Measurements from ENCODE around the gene PLEKHG5.

The PLEKHG5 gene

DNA sequence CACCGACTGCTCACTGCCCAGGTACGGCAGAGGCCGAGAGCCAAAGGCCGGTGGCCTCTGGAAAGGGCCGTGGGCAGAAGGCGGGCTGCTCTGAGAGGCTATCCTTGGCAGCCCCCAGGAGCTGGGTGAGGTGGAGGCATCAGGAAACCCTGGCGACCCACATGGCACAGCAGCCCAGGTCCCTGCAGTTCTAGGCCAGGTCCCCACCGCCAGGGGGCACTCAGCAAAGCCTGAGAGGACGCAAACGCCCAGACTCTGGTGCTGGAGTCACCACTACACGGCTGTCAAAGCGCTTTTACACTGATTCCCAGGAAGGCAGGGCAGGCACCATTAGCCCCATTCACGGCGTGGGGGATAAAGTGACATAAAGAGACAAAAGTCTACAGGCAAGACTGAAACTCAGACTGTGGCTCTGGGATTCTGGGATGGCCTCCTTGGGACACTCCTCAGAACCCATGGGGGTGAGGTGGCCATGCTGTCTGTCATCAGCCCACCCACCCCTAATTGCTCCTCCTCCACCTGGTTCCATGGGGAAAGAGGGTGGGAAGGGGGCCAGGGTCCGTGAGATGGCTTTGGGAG, 4.9 kb downstream of the PLEKHG5 start:
- Histone ChIP-seq H3K4me2 (ENCODE audit: low read depth, low read length, poor library complexity, severe bottlenecking) (no peak overlapping the region), H4K20me1 (ENCODE audit: low read depth, low read length) (no peaks in the 10 kb centered on the region), H3K79me2 (ENCODE audit: insufficient read depth, low read length) (no peaks in the 10 kb centered on the region), H2AFZ (ENCODE audit: low read depth, low read length, severe bottlenecking) (no peak overlapping the region), H3K27ac (ENCODE audit: low read depth, low read length) (no peak overlapping the region), H3K4me3 (ENCODE audit: insufficient read depth, low read length, poor library complexity, severe bottlenecking) (no peak overlapping the region), H3K9me2 (replicated peaks; ENCODE audit: insufficient read depth, low read length) (no peaks in the 10 kb centered on the region), H3K36me3 (ENCODE audit: low read length) (no peaks in the 10 kb centered on the region), H3F3A (ENCODE audit: insufficient read depth) (no peaks in the 10 kb centered on the region), H3K9ac (ENCODE audit: low read length) (no peak overlapping the region), H3K27me3 (ENCODE audit: low read length) (no peaks in the 10 kb centered on the region), H3K9me3 (ENCODE audit: insufficient read depth, low read length) (no peaks in the 10 kb centered on the region)
- no peak for TF ChIP-seq EZH2phosphoT487 (conservative IDR thresholded peaks at IDR 0.05; ENCODE audit: low read length)
- TF ChIP-seq, protein P1, sequence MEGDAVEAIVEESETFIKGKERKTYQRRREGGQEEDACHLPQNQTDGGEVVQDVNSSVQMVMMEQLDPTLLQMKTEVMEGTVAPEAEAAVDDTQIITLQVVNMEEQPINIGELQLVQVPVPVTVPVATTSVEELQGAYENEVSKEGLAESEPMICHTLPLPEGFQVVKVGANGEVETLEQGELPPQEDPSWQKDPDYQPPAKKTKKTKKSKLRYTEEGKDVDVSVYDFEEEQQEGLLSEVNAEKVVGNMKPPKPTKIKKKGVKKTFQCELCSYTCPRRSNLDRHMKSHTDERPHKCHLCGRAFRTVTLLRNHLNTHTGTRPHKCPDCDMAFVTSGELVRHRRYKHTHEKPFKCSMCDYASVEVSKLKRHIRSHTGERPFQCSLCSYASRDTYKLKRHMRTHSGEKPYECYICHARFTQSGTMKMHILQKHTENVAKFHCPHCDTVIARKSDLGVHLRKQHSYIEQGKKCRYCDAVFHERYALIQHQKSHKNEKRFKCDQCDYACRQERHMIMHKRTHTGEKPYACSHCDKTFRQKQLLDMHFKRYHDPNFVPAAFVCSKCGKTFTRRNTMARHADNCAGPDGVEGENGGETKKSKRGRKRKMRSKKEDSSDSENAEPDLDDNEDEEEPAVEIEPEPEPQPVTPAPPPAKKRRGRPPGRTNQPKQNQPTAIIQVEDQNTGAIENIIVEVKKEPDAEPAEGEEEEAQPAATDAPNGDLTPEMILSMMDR (IDR thresholded peaks at IDR 0.05; ENCODE audit: insufficient read depth, low read length, poor library complexity, severe bottlenecking) = peak; percentile 85

DNA sequence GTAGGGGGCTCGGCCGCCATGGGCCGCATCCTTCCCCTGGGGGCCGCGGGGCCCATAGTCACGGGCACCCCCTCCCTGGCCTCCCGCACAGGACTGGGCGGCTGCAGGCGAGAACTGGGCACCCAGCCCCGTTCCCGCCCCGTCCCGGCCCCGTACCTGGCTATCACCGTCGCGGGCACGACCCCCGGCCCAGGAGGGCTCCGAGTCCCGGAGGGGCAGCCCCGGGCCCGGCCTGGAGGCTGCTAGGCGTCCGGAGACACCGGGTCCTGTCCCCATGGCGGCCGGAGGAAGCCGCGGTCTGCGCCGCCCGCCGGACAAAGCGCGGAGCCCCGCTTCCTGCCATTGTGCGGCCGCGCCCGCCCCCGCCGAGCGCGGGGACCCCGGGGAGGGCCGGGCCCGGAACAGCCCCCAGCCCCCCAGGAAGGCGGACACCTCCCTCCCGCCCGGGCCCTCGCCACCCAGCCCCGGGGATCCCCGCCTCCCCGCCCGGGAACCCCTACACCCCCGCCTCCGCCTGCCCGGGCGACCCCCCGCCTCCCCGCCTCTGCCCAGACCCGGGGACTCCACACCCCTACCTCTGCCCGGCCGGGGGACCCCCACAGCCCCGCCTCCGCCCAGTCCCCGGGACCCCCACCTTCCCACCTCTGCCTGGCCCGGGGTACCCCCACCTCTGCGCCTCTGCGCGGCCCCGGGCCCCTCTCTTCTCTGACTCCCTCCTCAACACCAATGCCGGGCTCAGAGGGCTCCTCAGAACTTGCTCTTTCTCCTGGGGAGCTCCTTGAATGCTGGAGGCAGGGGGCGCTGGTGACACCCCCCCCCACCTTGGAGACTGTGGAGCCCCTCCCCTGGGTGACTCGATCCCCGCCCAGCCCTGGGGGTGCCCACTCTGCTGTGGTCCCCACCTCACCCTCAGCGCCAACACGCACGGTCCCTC, 6.0 kb downstream of the PLEKHG5 start:
- H3K27me3 ChIP-seq (ENCODE audit: low read length) = no peaks in the 10 kb centered on the region
- H4K20me1 ChIP-seq (ENCODE audit: low read depth, low read length) = no peaks in the 10 kb centered on the region
- H3F3A ChIP-seq (ENCODE audit: insufficient read depth) = no peaks in the 10 kb centered on the region
- H3K9me3 ChIP-seq (ENCODE audit: insufficient read depth, low read length) = no peaks in the 10 kb centered on the region
- H3K4me3 ChIP-seq (ENCODE audit: insufficient read depth, low read length, poor library complexity, severe bottlenecking) = no peak overlapping the region
- H3K9me2 ChIP-seq (replicated peaks; ENCODE audit: insufficient read depth, low read length) = no peaks in the 10 kb centered on the region
- no peak for TF ChIP-seq EZH2phosphoT487 (conservative IDR thresholded peaks at IDR 0.05; ENCODE audit: low read length)
- TF ChIP-seq, protein P1 (IDR thresholded peaks at IDR 0.05; ENCODE audit: insufficient read depth, low read length, poor library complexity, severe bottlenecking) = no peak
- no peak overlapping the region for H3K4me2 ChIP-seq (ENCODE audit: low read depth, low read length, poor library complexity, severe bottlenecking)
- no peak overlapping the region for H3K27ac ChIP-seq (ENCODE audit: low read depth, low read length)
- H2AFZ ChIP-seq (ENCODE audit: low read depth, low read length, severe bottlenecking) = no peak overlapping the region
- H3K9ac ChIP-seq (ENCODE audit: low read length) = no peak overlapping the region
- no peaks in the 10 kb centered on the region for H3K36me3 ChIP-seq (ENCODE audit: low read length)
- no peaks in the 10 kb centered on the region for H3K79me2 ChIP-seq (ENCODE audit: insufficient read depth, low read length)

DNA sequence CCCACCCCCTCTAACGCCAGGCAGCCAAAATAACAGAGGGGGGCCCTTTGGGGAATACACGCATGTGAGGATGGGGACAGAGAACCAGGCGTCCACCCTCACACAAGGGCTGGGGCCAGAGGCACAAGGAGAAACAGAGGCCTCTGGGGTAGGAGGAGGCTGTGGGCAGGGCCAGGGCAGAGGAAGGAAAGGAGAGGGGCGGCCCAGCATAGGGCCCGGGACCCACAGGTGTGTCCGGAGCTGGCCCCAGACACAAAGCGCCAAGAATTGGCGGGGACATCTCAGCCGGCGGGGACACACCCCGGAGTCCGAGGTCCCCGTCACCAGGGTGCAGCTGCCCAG, 6.7 kb downstream of the PLEKHG5 start:
- Histone ChIP-seq H3K27me3 (ENCODE audit: low read length) (no peaks in the 10 kb centered on the region), H3K9me3 (ENCODE audit: insufficient read depth, low read length) (no peaks in the 10 kb centered on the region), H2AFZ (ENCODE audit: low read depth, low read length, severe bottlenecking) (no peak overlapping the region), H3K27ac (ENCODE audit: low read depth, low read length) (no peak overlapping the region), H3K9ac (ENCODE audit: low read length) (no peak overlapping the region), H3K79me2 (ENCODE audit: insufficient read depth, low read length) (no peaks in the 10 kb centered on the region), H4K20me1 (ENCODE audit: low read depth, low read length) (no peaks in the 10 kb centered on the region), H3K36me3 (ENCODE audit: low read length) (no peaks in the 10 kb centered on the region), H3F3A (ENCODE audit: insufficient read depth) (no peaks in the 10 kb centered on the region), H3K4me3 (ENCODE audit: insufficient read depth, low read length, poor library complexity, severe bottlenecking) (no peak overlapping the region), H3K9me2 (replicated peaks; ENCODE audit: insufficient read depth, low read length) (no peaks in the 10 kb centered on the region), H3K4me2 (ENCODE audit: low read depth, low read length, poor library complexity, severe bottlenecking) (no peak overlapping the region)
- TF ChIP-seq, protein P1 (IDR thresholded peaks at IDR 0.05; ENCODE audit: insufficient read depth, low read length, poor library complexity, severe bottlenecking) = no peak
- TF ChIP-seq EZH2phosphoT487 (conservative IDR thresholded peaks at IDR 0.05; ENCODE audit: low read length) = no peak
